Activated B cell treated with CpG ODN at 0.5 μM for 24 hours (primary cell): ENCODE results near the gene TBC1D14. TPM values are rescaled to one million over a fixed set of nuclear protein-coding genes. Genes with fewer than 3 reads are reported as not detected.

ENCODE experiments used
- ATAC-seq: fragments of 200-7000 bp; cut with Tn5 transposase; one replicate; pipeline ENCODE4 v1.10.0; 2021; ENCODE audit warnings: low read depth, mild to moderate bottlenecking, moderate library complexity
- CTCF ChIA-PET: fragments of 350-600 bp; sonication (Branson Sonifier 250); formaldehyde crosslinking; loops from one replicate; lab custom pipeline; 2021; ENCODE audit warnings: antibody characterized with exemption; lab: Charles Lee
- POLR2A ChIA-PET: fragments of 350-600 bp; sonication (Branson Sonifier 250); formaldehyde crosslinking; loops from one replicate; lab custom pipeline; 2021; ENCODE audit warnings: antibody characterized with exemption; lab: Charles Lee
- DNase-seq: peaks from one replicate; pipeline ENCODE4 v3.0.0; 2022
- H3K27ac Mint-ChIP-seq: one replicate; pipeline ENCODE4 v1.8.0; 2020; ENCODE audit warnings: mixed read lengths
- H3K27me3 Mint-ChIP-seq: one replicate; pipeline ENCODE4 v1.8.0; 2021; ENCODE audit warnings: mixed read lengths
- H3K36me3 Mint-ChIP-seq: one replicate; pipeline ENCODE4 v1.8.0; 2021; ENCODE audit warnings: low read depth, mixed read lengths
- H3K4me1 Mint-ChIP-seq: one replicate; pipeline ENCODE4 v1.8.0; 2021; ENCODE audit warnings: mixed read lengths
- H3K4me3 Mint-ChIP-seq: one replicate; pipeline ENCODE4 v1.8.0; 2020; ENCODE audit warnings: mild to moderate bottlenecking, mixed read lengths
- H3K9me3 Mint-ChIP-seq: one replicate; pipeline ENCODE4 v1.8.0; 2020; ENCODE audit warnings: mixed read lengths
- CTCF ChIP-seq: fragments of 200-600 bp; IDR thresholded peaks from one replicate; pipeline ENCODE4 v1.8.0; 2022; ENCODE audit warnings: antibody characterized with exemption, mild to moderate bottlenecking
- intact Hi-C: fragments of 100-400 bp; cut with micrococcal nuclease; formaldehyde crosslinking; loops from one replicate; pipeline ENCODE4 v1.15.1; 2024
- total RNA-seq: library from RNA; stranded (reverse); gene quantifications from 2 replicates; pipeline ENCODE4 v1.2.3, GENCODE V29; 2022

TBC1D14 gene
- total RNA-seq, 1 donor from 2014 or later = 35.1 TPM

- CTCF ChIA-PET = no interaction called here
- no peak for DNase-seq
- Mint-ChIP-seq H3K36me3 (peaks cover 17% of the 10 kb centered on the region), H3K4me1 (peaks cover 43% of the 10 kb centered on the region), H3K27me3 (no peaks in the 10 kb centered on the region), H3K27ac (no peak overlapping the region), H3K9me3 (peaks cover 1% of the 10 kb centered on the region), H3K4me3 (no peak overlapping the region)
- intact Hi-C loops = no loop called here
- TF ChIP-seq CTCF = no peak
- POLR2A ChIA-PET = no interaction called here
- ATAC-seq = no peak
Observed at GRCh38 chr4:6935965-6936364, 26.3 kb downstream of the TBC1D14 start.

- DNase-seq (no peak), ATAC-seq (no peak)
- Mint-ChIP-seq H3K36me3 (peaks cover 14% of the 10 kb centered on the region), H3K4me3 (no peak overlapping the region), H3K27ac (no peak overlapping the region), H3K9me3 (peaks cover 1% of the 10 kb centered on the region), H3K27me3 (no peaks in the 10 kb centered on the region), H3K4me1 (peaks cover 54% of the 10 kb centered on the region)
- ChIA-PET POLR2A (no interaction called here), CTCF (interaction anchor here (0.8 kb wide), 1 partner anchor 8 kb away, joined by 3 read pairs; no protein-coding TSS in a partner anchor)
- intact Hi-C loops = no loop called here
- no peak for TF ChIP-seq CTCF
Observed at GRCh38 chr4:6937201-6937600, 27.6 kb downstream of the TBC1D14 start.

DNA sequence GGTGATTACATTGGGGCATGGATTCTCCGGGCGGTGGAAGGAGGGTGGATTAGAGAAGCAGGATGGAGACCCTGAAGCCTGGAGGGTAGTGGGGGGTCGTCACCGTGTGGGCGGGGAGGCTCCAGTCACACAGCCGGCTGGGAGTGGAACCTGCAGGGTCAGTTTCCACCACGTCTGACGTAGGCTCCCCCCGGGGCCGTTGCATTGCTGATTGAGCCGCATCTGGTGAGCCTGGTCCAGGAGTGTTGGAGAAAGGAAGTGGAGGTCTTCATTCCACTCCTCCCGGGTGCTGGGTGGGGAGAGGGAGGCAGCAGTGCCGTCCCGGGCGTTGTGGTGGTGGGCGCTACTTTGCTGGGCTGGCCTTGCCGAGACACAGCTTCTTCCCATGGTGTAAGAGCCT lies 28.1 kb downstream of the TBC1D14 start:
- no peak overlapping the region for H3K27ac Mint-ChIP-seq
- no peak overlapping the region for H3K4me3 Mint-ChIP-seq
- TF ChIP-seq CTCF = no peak
- no peak for DNase-seq
- H3K36me3 Mint-ChIP-seq = peaks cover 14% of the 10 kb centered on the region
- intact Hi-C loops = no loop called here
- H3K27me3 Mint-ChIP-seq = no peaks in the 10 kb centered on the region
- ChIA-PET CTCF (interaction anchor here (0.8 kb wide), 1 partner anchor 9 kb away, joined by 3 read pairs; no protein-coding TSS in a partner anchor), POLR2A (no interaction called here)
- ATAC-seq = no peak
- peaks cover 1% of the 10 kb centered on the region for H3K9me3 Mint-ChIP-seq
- peaks cover 59% of the 10 kb centered on the region for H3K4me1 Mint-ChIP-seq

GRCh38 chr4:6938237-6938636 lies 28.6 kb downstream of the TBC1D14 start:
- Mint-ChIP-seq H3K4me3 (no peak overlapping the region), H3K36me3 (peaks cover 13% of the 10 kb centered on the region), H3K27ac (peak overlapping the region; percentile 53), H3K27me3 (no peaks in the 10 kb centered on the region), H3K9me3 (peaks cover 1% of the 10 kb centered on the region), H3K4me1 (peaks cover 64% of the 10 kb centered on the region)
- CTCF ChIA-PET = no interaction called here
- POLR2A ChIA-PET = no interaction called here
- intact Hi-C loops = no loop called here
- ATAC-seq = no peak
- no peak for DNase-seq
- TF ChIP-seq CTCF = no peak

DNA sequence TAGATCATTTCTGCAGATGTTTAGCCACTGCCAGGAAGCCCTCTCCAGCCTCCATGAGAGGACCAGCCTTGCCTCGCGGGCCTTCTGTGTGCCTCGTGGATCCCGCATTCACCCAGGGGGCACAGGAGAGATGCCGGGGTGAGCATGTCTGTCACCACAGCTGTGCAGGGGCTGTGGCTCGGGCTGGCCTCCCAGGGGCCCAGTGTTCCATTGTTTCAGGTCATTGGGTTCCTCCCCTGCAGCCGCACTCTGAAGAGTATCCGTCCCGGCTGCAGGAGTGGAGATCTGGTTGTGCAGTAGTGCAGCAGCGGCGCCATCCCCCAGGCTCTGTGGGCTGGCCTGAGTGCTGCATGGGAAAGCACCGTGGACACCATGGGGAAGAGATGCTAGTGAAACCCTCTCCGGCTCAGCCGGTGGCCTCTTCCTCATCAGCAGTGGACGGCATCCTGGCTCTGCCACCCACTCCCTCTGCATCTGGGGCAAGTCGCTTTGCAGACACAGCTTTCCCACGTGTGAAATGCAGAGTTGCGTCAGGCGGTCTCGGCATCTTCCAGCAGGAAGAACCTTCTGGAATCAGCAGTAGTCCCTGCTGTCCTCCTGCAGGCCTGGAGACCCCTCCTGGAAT lies 29.1 kb downstream of the TBC1D14 start:
- Mint-ChIP-seq H3K4me1 (peaks cover 66% of the 10 kb centered on the region), H3K4me3 (no peak overlapping the region), H3K9me3 (peaks cover 1% of the 10 kb centered on the region), H3K27ac (peak overlapping the region; percentile 21), H3K36me3 (peaks cover 8% of the 10 kb centered on the region), H3K27me3 (no peaks in the 10 kb centered on the region)
- no peak for TF ChIP-seq CTCF
- POLR2A ChIA-PET = interaction anchor here (0.6 kb wide), 1 partner anchor 102 kb away, joined by 5 read pairs; no protein-coding TSS in a partner anchor
- no peak for DNase-seq
- CTCF ChIA-PET = no interaction called here
- intact Hi-C loops = no loop called here
- ATAC-seq = peak; percentile 22
